Neuronal stem cell (in vitro differentiated cells): ENCODE measurements around the gene PCCA. TPM values are rescaled to one million over a fixed set of nuclear protein-coding genes. Genes with fewer than 3 reads are reported as not detected.
A peak's percentile ranks its signal among the peaks of the same experiment; 100 is the strongest.

Experiments
- DNase-seq: peaks from one replicate; pipeline ENCODE4 v3.0.0-alpha.2; 2013; ENCODE audit warnings: low spot score
- H2AFZ ChIP-seq: one replicate; pipeline ENCODE4 v1.6.1; 2013; ENCODE audit warnings: mild to moderate bottlenecking, low read length, inconsistent platforms
- H2AK5ac ChIP-seq: 2 replicates; pipeline ENCODE4 v1.6.1; 2013; ENCODE audit warnings: low read depth, mild to moderate bottlenecking, inconsistent platforms, low read length, moderate library complexity, mixed read lengths
- H2BK120ac ChIP-seq: 2 replicates; pipeline ENCODE4 v1.6.1; 2013; ENCODE audit warnings: low read depth, mild to moderate bottlenecking, inconsistent platforms, low read length, moderate library complexity, mixed read lengths
- H2BK12ac ChIP-seq: one replicate; pipeline ENCODE4 v1.6.1; 2013; ENCODE audit warnings: low read length, inconsistent platforms
- H2BK15ac ChIP-seq: 2 replicates; pipeline ENCODE4 v1.6.1; 2013; ENCODE audit warnings: mild to moderate bottlenecking, low read length, inconsistent platforms, mixed read lengths
- H2BK5ac ChIP-seq: one replicate; pipeline ENCODE4 v1.6.1; 2013; ENCODE audit warnings: inconsistent platforms, mild to moderate bottlenecking, low read length, moderate library complexity
- H3K14ac ChIP-seq: one replicate; pipeline ENCODE4 v1.6.1; 2013; ENCODE audit warnings: low read length, inconsistent platforms
- H3K18ac ChIP-seq: 2 replicates; pipeline ENCODE4 v1.6.1; 2013; ENCODE audit warnings: low read length, inconsistent platforms
- H3K23ac ChIP-seq: 2 replicates; pipeline ENCODE4 v1.6.1; 2013; ENCODE audit warnings: low read depth, mild to moderate bottlenecking, mixed read lengths, low read length, inconsistent platforms; ENCODE audit not compliant: poor library complexity
- H3K27ac ChIP-seq: replicated peaks from 3 replicates; pipeline ENCODE4 v1.5.1; 2013; ENCODE audit warnings: low read length, inconsistent platforms
- H3K27me3 ChIP-seq, 3 experiments: 2 replicates each; pipeline ENCODE4 v1.6.1; 2013; ENCODE audit warnings: low read length in 3 of 3, mild to moderate bottlenecking in 2 of 3, inconsistent platforms in 1 of 3, low read depth in 1 of 3, mixed read lengths in 1 of 3, moderate library complexity in 1 of 3; ENCODE audit not compliant: control insufficient read depth in 3 of 3, insufficient read depth in 3 of 3
- H3K36me3 ChIP-seq, 2 donors: replicated peaks in 1 of 2; 2 replicates each; pipeline ENCODE4 v1.6.1; 2013; ENCODE audit warnings: low read length in 2 of 2; ENCODE audit not compliant: control insufficient read depth in 2 of 2, insufficient read depth in 2 of 2
- H3K4ac ChIP-seq: 2 replicates; pipeline ENCODE4 v1.6.1; 2013; ENCODE audit warnings: inconsistent platforms, mild to moderate bottlenecking, low read length, moderate library complexity
- H3K4me1 ChIP-seq, 2 donors: 1 replicate in 1 of 2; 2 replicates in 1 of 2; pipeline ENCODE4 v1.6.1; 2013; ENCODE audit warnings: low read length in 2 of 2, low read depth in 1 of 2; ENCODE audit not compliant: control insufficient read depth in 2 of 2, insufficient read depth in 1 of 2
- H3K4me2 ChIP-seq: one replicate; pipeline ENCODE4 v1.6.1; 2013; ENCODE audit warnings: mild to moderate bottlenecking, low read length, inconsistent platforms; ENCODE audit not compliant: insufficient read depth, poor library complexity, severe bottlenecking
- H3K4me3 ChIP-seq, 2 donors: 2 replicates each; pipeline ENCODE4 v1.5.1; 2013; ENCODE audit warnings: low read length in 2 of 2, mild to moderate bottlenecking in 2 of 2, inconsistent platforms in 1 of 2, moderate library complexity in 1 of 2
- H3K79me1 ChIP-seq: one replicate; pipeline ENCODE4 v1.6.1; 2013; ENCODE audit warnings: low read depth, mild to moderate bottlenecking, inconsistent platforms, low read length, moderate library complexity
- H3K9ac ChIP-seq: one replicate; pipeline ENCODE4 v1.6.1; 2013; ENCODE audit warnings: mild to moderate bottlenecking, low read depth, low read length, inconsistent platforms; ENCODE audit not compliant: poor library complexity
- H3K9me3 ChIP-seq, 2 donors: replicated peaks in 1 of 2; 2 replicates each; pipeline versions ENCODE3 to v1.6.1; 2013; ENCODE audit warnings: low read length in 2 of 2, mild to moderate bottlenecking in 2 of 2, inconsistent platforms in 1 of 2, low read depth in 1 of 2, mixed read lengths in 1 of 2, moderate library complexity in 1 of 2; ENCODE audit not compliant: control insufficient read depth in 2 of 2, insufficient read depth in 1 of 2
- H4K8ac ChIP-seq: one replicate; pipeline ENCODE4 v1.6.1; 2013; ENCODE audit warnings: low read depth, mild to moderate bottlenecking, inconsistent platforms, low read length, moderate library complexity
- H4K91ac ChIP-seq: one replicate; pipeline ENCODE4 v1.6.1; 2013; ENCODE audit warnings: low read length, low read depth, mild to moderate bottlenecking, inconsistent platforms; ENCODE audit not compliant: poor library complexity
- WGBS, 2 donors: extraction: QIAGEN DNeasy Blood & Tissue Kit; methylation state at CpG; one replicate each; pipeline ENCODE4 v1.1.7; 2013; ENCODE audit warnings: missing lambda C conversion rate in 2 of 2, mixed read lengths in 1 of 2; ENCODE audit not compliant: insufficient read length in 2 of 2, insufficient replicate concordance in 1 of 2; ENCODE audit errors: extremely low coverage in 2 of 2; 5-methylcytosine and 5-hydroxymethylcytosine counted together
- polyA plus RNA-seq, 2 experiments: library from polyadenylated mRNA; stranded (reverse); fragments of 200-250 nt; gene quantifications; one replicate each; pipeline ENCODE4 v1.2.3, GENCODE V29; 2013

PCCA gene, protein sequence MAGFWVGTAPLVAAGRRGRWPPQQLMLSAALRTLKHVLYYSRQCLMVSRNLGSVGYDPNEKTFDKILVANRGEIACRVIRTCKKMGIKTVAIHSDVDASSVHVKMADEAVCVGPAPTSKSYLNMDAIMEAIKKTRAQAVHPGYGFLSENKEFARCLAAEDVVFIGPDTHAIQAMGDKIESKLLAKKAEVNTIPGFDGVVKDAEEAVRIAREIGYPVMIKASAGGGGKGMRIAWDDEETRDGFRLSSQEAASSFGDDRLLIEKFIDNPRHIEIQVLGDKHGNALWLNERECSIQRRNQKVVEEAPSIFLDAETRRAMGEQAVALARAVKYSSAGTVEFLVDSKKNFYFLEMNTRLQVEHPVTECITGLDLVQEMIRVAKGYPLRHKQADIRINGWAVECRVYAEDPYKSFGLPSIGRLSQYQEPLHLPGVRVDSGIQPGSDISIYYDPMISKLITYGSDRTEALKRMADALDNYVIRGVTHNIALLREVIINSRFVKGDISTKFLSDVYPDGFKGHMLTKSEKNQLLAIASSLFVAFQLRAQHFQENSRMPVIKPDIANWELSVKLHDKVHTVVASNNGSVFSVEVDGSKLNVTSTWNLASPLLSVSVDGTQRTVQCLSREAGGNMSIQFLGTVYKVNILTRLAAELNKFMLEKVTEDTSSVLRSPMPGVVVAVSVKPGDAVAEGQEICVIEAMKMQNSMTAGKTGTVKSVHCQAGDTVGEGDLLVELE
- polyA plus RNA-seq (2013, experiment 1 of 2): 32.7 TPM
- polyA plus RNA-seq (2013, experiment 2 of 2): 35.4 TPM

DNA sequence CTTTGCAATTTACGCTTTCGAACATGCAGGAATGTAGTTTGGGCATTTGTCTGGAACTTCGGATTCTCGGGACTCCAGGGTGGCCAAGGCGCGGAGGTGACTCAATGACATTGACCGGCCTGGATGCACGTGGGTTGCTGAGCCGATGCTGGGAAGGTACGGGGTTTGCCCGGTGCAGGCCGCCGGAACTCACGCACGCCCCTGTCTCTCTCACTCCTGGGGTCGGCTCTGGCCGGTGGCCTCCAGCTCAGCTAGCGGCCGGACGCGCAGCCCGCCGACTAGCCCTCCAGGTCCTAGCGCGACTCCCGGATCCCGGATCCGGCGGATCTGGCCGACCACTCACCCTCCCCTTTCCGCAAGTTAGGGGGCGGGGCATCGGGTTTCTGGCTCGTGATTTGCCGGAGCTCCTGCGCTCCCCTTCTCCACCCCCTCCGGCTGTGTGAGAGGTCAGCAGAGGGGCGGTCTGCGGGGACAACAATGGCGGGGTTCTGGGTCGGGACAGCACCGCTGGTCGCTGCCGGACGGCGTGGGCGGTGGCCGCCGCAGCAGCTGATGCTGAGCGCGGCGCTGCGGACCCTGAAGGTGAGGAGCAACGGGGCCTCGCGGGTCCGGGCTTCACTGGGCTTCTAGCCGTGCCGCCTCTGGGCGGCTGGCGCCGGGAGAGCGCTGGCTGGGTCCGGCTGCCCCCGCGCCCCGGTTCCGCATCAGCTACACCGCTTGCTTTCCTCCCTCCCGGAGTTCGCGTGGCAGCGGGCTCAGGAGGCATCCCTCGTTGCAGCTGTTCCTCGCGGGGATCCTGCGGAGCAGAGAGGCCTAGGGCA lies at the start of gene PCCA:
Gene PCCA (plus strand): TSS at position 450 of the 821 bp plus-strand sequence. CDS start 28 bp downstream, at position 478.
- no peaks in the 10 kb centered on the region for H3K27me3 ChIP-seq
- H3K27ac ChIP-seq: peak within 1 kb of the TSS; percentile 44
- H3K4me2 ChIP-seq: peak within 1 kb of the TSS; percentile 59
- H2BK120ac ChIP-seq: peak within 1 kb of the TSS; percentile 82
- H3K36me3 ChIP-seq: peaks cover 3 to 22% of the 10 kb centered on the region in 2 donors
- peak within 1 kb of the TSS; percentile 93 for H2BK5ac ChIP-seq
- H3K4ac ChIP-seq: peak within 1 kb of the TSS; percentile 10
- H4K91ac ChIP-seq: no peak within 1 kb of the TSS
- H4K8ac ChIP-seq: no peak within 1 kb of the TSS
- peak within 1 kb of the TSS; percentile 99 for H2BK15ac ChIP-seq
- peak within 1 kb of the TSS; percentile 38 for H2AK5ac ChIP-seq
- H3K23ac ChIP-seq: peak within 1 kb of the TSS; percentile 75
- H2AFZ ChIP-seq: peak within 1 kb of the TSS; percentile 90
- peak; percentile 97 for DNase-seq
- no peaks in the 10 kb centered on the region for H3K79me1 ChIP-seq
- H2BK12ac ChIP-seq: peak within 1 kb of the TSS; percentile 31
- WGBS, 2 donors: no CpG with 5 or more reads among the region's 77 CpGs
- peak within 1 kb of the TSS; percentile 97 for H3K9ac ChIP-seq
- peaks cover 8 to 15% of the 10 kb centered on the region in 2 donors for H3K4me1 ChIP-seq
- peak within 1 kb of the TSS; percentile 93 to 96 for H3K4me3 ChIP-seq
- peak within 1 kb of the TSS; percentile 97 for H3K18ac ChIP-seq
- H3K14ac ChIP-seq: peak within 1 kb of the TSS; percentile 57
- H3K9me3 ChIP-seq: no peaks in the 10 kb centered on the region

DNA sequence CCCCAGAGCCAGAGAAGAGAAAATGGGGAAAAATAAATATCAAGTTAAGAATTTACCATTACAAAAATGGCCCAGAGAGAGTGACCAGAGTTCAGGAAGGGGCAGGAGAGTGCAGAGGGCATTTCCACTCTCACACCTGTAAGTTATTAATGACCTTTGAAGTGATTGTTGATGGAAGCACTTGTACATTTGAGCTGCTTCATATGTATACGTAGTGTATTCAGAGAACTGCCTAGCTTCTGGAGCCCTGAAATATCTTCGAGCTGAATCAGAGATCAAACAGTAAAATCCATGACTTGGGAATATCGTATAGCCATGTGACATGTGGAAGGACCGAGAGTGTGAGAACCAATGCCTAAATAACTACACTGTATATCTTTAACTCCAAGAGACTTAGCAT lies 49.2 kb upstream of the PCCA start:
- no peak overlapping the region for H3K23ac ChIP-seq
- H3K27me3 ChIP-seq: no peaks in the 10 kb centered on the region
- no peaks in the 10 kb centered on the region for H3K36me3 ChIP-seq
- no peak overlapping the region for H3K4me2 ChIP-seq
- H2BK120ac ChIP-seq: no peak overlapping the region
- H3K79me1 ChIP-seq: no peaks in the 10 kb centered on the region
- no peak overlapping the region for H3K9ac ChIP-seq
- no peak overlapping the region for H3K4me3 ChIP-seq
- H2BK12ac ChIP-seq: no peak overlapping the region
- H3K9me3 ChIP-seq: no peaks in the 10 kb centered on the region
- no peak overlapping the region for H3K27ac ChIP-seq
- no peak for DNase-seq
- no peak overlapping the region for H3K18ac ChIP-seq
- H3K4me1 ChIP-seq: no peaks in the 10 kb centered on the region
- no peak overlapping the region for H2BK15ac ChIP-seq
- H2BK5ac ChIP-seq: no peak overlapping the region
- no CpG with 5 or more reads among the region's 4 CpGs for WGBS, 2 donors
- H3K4ac ChIP-seq: no peak overlapping the region
- H2AFZ ChIP-seq: no peak overlapping the region
- H4K91ac ChIP-seq: no peak overlapping the region
- H2AK5ac ChIP-seq: no peak overlapping the region
- H4K8ac ChIP-seq: no peak overlapping the region
- H3K14ac ChIP-seq: no peak overlapping the region

DNA sequence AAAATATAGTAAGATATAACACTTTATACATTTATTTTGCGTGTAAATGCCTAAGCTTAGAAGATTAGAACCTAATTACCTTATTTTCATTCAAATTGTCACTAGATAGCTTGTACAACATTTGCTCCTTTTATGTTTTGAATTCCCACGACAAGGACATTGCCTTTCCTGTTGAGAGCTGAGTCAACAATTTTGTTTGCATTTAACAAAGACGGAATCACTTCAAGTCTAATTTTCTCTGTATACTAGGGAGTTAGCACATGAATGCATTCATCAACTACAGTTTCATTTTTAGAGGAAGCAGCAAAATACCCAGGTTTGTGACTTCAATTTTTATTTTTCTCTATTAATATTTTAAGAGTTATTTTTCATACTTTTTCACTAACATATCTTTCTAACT lies 48.7 kb upstream of the PCCA start:
- no peak overlapping the region for H4K8ac ChIP-seq
- no peaks in the 10 kb centered on the region for H3K9me3 ChIP-seq
- H3K27ac ChIP-seq: no peak overlapping the region
- H2BK5ac ChIP-seq: no peak overlapping the region
- H2AK5ac ChIP-seq: no peak overlapping the region
- no peaks in the 10 kb centered on the region for H3K79me1 ChIP-seq
- no peak overlapping the region for H2BK15ac ChIP-seq
- no peak overlapping the region for H3K9ac ChIP-seq
- H3K27me3 ChIP-seq: no peaks in the 10 kb centered on the region
- WGBS, 2 donors: no CpG with 5 or more reads among the region's 3 CpGs
- no peak overlapping the region for H3K4ac ChIP-seq
- H2BK12ac ChIP-seq: no peak overlapping the region
- no peak overlapping the region for H3K18ac ChIP-seq
- H2BK120ac ChIP-seq: no peak overlapping the region
- no peak overlapping the region for H3K23ac ChIP-seq
- H3K14ac ChIP-seq: no peak overlapping the region
- no peaks in the 10 kb centered on the region for H3K36me3 ChIP-seq
- H4K91ac ChIP-seq: no peak overlapping the region
- H3K4me3 ChIP-seq: no peak overlapping the region
- no peaks in the 10 kb centered on the region for H3K4me1 ChIP-seq
- no peak overlapping the region for H3K4me2 ChIP-seq
- no peak for DNase-seq
- no peak overlapping the region for H2AFZ ChIP-seq
